ENCODE results near the gene TPH2. TPM values are rescaled to one million over a fixed set of nuclear protein-coding genes. Genes with fewer than 3 reads are reported as not detected.

TPH2 gene
- total RNA-seq, 2 donors from 2014 or later = not detected

DNA sequence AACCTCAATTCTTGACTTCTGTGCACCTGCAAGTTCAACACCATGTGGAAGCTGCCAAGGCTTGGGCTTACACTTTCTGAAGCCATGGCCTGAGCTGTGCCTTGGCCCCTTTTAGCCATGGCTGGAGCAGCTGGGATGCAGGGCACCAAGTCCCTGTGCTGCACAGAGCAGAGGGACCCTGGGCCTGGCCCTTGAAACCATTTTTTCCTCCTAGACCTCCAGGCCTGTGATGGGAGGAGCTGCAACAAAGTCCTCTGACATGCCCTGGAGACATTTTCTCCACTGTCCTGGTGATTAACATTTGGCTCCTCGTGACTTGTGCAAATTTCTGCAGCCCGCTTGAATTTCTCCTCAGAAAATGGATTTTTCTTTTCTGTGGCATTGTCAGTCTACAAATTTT lies 132.4 kb downstream of the TPH2 start:
- Histone ChIP-seq H3K4me3 (no peak overlapping the region), H3K9me3 (no peaks in the 10 kb centered on the region), H3K36me3 (no peaks in the 10 kb centered on the region), H3K27me3 (replicated peaks; ENCODE audit: insufficient read depth) (no peaks in the 10 kb centered on the region), H3K27ac (no peak overlapping the region), H3K4me1 (ENCODE audit: control insufficient read depth in 1 of 2, low read depth in 2 of 2) (peaks cover 0 to 6% of the 10 kb centered on the region in 2 donors)
- ATAC-seq (ENCODE audit: insufficient number of reproducible peaks, low FRiP score, low read depth) = no peak
- no peak for DNase-seq (ENCODE audit: low spot score)
- TF ChIP-seq, protein P1, sequence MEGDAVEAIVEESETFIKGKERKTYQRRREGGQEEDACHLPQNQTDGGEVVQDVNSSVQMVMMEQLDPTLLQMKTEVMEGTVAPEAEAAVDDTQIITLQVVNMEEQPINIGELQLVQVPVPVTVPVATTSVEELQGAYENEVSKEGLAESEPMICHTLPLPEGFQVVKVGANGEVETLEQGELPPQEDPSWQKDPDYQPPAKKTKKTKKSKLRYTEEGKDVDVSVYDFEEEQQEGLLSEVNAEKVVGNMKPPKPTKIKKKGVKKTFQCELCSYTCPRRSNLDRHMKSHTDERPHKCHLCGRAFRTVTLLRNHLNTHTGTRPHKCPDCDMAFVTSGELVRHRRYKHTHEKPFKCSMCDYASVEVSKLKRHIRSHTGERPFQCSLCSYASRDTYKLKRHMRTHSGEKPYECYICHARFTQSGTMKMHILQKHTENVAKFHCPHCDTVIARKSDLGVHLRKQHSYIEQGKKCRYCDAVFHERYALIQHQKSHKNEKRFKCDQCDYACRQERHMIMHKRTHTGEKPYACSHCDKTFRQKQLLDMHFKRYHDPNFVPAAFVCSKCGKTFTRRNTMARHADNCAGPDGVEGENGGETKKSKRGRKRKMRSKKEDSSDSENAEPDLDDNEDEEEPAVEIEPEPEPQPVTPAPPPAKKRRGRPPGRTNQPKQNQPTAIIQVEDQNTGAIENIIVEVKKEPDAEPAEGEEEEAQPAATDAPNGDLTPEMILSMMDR (IDR thresholded peaks at IDR 0.05) = no peak

DNA sequence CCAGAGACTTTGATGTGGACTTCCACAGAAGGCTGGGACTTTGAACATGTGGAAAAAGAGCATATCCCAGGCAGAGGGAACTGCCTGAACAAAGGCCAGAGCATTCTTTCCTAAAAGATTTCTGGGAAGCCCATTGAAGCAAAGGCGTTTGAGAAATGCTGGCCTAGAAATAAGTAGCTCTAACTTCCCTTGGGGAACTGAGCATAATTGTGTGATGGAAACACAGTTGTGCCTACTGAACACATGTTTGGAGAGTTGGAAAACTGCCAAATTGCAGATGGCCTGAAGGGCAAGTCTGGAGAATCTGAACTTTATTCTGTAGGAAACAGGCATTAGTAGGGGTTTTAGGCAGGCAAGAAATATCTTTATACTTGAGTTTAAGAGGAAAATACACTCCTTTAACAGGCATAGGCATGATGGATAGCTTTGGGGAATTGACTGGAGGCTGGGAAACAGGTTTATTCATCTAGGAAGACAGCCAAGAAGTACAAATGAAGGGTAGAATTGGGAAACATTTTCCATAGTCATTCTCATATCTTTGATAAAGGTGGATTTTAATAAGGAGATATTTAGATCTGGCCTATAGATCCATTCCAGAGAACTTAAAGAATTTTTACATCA lies 134.1 kb downstream of the TPH2 start:
- no peak for ATAC-seq (ENCODE audit: insufficient number of reproducible peaks, low FRiP score, low read depth)
- H3K27ac ChIP-seq = no peak overlapping the region

DNA sequence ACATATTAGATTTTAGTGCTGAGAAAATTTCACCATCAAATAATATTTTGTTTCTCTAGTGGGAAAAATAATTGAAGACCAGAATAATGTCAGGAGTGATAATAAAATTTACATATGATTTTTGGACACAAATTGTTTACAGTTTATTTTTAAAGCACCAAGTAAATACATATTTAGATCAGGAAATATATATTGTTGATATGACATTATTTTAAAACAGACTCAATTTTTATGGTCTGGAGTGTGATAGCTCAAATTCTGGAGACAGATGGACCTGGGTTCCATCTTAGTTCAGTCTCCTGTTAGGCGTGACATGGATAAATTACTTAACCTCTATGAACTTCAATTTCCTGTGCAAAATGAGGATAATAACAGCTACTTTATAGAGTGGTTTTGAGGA lies 135.4 kb downstream of the TPH2 start:
- H3K9me3 ChIP-seq = no peaks in the 10 kb centered on the region
- no peak for ATAC-seq (ENCODE audit: insufficient number of reproducible peaks, low FRiP score, low read depth)
- no peak overlapping the region for H3K4me3 ChIP-seq
- no peaks in the 10 kb centered on the region for H3K36me3 ChIP-seq
- H3K4me1 ChIP-seq (ENCODE audit: control insufficient read depth in 1 of 2, low read depth in 2 of 2) = peaks cover 0 to 6% of the 10 kb centered on the region in 2 donors
- H3K27me3 ChIP-seq (replicated peaks; ENCODE audit: insufficient read depth) = no peaks in the 10 kb centered on the region
- H3K27ac ChIP-seq = no peak overlapping the region
- TF ChIP-seq, protein P1 (IDR thresholded peaks at IDR 0.05) = no peak
- DNase-seq (ENCODE audit: low spot score) = no peak

More for the DNA sequence above, 134.1 kb downstream of the TPH2 start:
- TF ChIP-seq, protein P1 (IDR thresholded peaks at IDR 0.05) = no peak
- no peak for DNase-seq (ENCODE audit: low spot score)
- Histone ChIP-seq H3K27me3 (replicated peaks; ENCODE audit: insufficient read depth) (no peaks in the 10 kb centered on the region), H3K36me3 (no peaks in the 10 kb centered on the region), H3K9me3 (no peaks in the 10 kb centered on the region), H3K4me3 (no peak overlapping the region), H3K4me1 (ENCODE audit: control insufficient read depth in 1 of 2, low read depth in 2 of 2) (peaks cover 0 to 6% of the 10 kb centered on the region in 2 donors)

DNA sequence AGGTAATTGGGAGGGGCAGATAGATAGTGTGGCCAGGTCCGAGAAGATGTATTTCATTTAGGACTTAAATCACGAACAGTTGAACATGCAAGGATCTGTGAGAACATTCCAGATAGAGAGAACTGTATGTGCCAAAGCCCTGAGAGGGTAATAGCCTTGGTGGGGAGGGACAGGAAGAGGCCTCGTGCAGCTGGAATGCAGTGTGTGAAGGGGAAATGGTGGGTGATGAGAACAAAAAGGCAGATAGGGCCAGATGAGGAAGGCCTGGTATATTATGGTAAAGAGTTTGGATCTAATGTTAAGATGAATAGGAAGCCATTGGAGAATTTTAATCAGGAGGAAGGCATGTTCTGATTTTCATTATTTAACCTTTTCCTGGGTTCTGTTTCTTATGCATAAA lies 136.3 kb downstream of the TPH2 start:
- H3K27ac ChIP-seq = no peak overlapping the region
- no peaks in the 10 kb centered on the region for H3K9me3 ChIP-seq
- no peak for ATAC-seq (ENCODE audit: insufficient number of reproducible peaks, low FRiP score, low read depth)
- H3K36me3 ChIP-seq = no peaks in the 10 kb centered on the region
- H3K4me1 ChIP-seq (ENCODE audit: control insufficient read depth in 1 of 2, low read depth in 2 of 2) = peaks cover 0 to 6% of the 10 kb centered on the region in 2 donors
- no peaks in the 10 kb centered on the region for H3K27me3 ChIP-seq (replicated peaks; ENCODE audit: insufficient read depth)
- no peak for DNase-seq (ENCODE audit: low spot score)
- no peak overlapping the region for H3K4me3 ChIP-seq
- TF ChIP-seq, protein P1 (IDR thresholded peaks at IDR 0.05) = no peak

DNA sequence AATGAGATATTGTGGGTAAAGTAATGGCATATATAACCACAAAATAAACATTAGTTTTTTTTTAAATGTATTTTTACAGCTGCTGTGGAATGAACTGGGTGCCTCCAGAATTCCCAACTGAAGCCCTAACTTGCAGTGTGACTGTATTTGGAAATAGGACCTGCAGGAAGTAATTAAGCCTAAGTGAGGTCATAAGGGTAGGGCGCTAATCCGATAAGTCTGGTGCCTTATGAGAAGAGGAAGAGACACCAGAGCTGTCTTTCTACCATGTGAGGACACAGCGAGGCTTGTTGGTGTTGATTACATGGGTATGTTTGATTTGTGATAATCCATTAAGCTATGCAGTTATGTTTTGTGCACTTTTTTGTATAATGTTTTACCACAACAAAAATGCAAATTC lies 136.8 kb downstream of the TPH2 start:
- Histone ChIP-seq H3K27me3 (replicated peaks; ENCODE audit: insufficient read depth) (no peaks in the 10 kb centered on the region), H3K4me1 (ENCODE audit: control insufficient read depth in 1 of 2, low read depth in 2 of 2) (peaks cover 0 to 6% of the 10 kb centered on the region in 2 donors), H3K27ac (no peak overlapping the region), H3K36me3 (no peaks in the 10 kb centered on the region), H3K4me3 (no peak overlapping the region), H3K9me3 (no peaks in the 10 kb centered on the region)
- ATAC-seq (ENCODE audit: insufficient number of reproducible peaks, low FRiP score, low read depth) (no peak), DNase-seq (ENCODE audit: low spot score) (no peak)
- TF ChIP-seq, protein P1 (IDR thresholded peaks at IDR 0.05) = no peak
